ENCODE data around the gene ABCC1. TPM values are rescaled to one million over a fixed set of nuclear protein-coding genes. Genes with fewer than 3 reads are reported as not detected.
"Not testable (repeated sequence)": the region's sequence is repeated elsewhere in the genome, so short reads cannot be mapped to it uniquely, and the experiment has no call there.

Gene ABCC1
- total RNA-seq, 1 donor from 2014 or later: 16.6 TPM

DNA sequence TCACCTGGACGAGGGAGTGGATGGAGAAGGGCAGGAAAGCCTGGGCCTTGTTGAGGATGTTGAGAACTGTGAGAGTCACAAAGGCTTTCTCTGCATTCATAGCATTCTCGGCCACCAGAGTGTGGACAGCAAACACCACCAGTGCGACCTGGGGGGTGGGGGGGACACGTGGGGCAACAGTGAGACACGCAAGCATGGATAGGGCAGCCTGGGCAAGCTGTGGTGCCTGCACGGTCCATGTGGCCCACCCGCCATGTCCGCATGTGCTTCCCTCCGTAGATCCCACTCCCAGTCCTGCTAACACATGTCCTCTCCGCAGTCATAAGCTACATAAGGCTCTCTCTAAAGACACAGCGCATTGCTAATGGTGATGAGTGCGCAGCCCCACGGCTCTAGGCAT is 239.4 kb downstream of the ABCC1 start:
- no peak for DNase-seq (ENCODE audit: low spot score)
- intact Hi-C loops (cut with DNase I): no loop called here

DNA sequence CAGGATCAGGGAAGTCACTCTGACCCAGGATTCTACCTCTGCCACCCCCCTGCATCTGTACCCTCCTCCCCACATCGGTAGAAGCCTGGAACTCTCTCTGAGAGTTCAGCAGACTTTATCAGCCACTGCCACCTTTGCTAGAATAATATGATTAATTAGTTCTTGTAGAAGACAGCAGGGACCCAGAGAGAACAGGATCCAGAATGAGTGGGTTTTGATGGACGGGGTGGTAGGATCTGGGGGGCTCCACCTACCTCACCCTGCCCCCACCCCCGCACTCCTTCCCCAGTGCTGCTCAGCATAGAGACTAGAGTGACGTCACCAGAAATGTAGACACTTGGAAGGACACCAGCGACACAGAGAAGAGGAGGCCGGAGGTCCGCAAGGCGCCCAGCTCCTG is 240.4 kb downstream of the ABCC1 start:
- intact Hi-C loops (cut with DNase I): loop anchor here (10.0 kb wide), 1 partner anchor 425 kb away; no protein-coding TSS in a partner anchor
- DNase-seq (ENCODE audit: low spot score): no peak

DNA sequence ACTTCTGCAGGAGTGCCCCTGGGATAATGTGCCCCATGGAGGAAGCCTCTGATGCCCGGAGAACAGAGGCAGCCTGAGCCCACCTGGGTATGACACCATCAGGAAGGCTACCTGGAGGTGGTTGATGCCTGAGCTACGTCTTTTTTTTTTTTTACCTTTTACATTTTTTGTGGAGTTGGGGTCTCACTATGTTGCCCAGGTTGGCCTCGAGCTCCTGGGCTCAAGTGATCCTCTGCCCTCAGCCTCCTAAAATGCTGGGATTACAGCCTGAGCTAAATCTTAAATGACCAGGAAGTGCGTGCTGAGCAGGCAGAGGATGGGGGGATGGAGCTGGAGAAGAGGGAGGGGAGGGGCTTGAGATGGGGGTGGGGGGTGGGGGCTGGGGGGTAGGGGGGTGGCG is 241.1 kb downstream of the ABCC1 start:
- intact Hi-C loops (cut with DNase I): loop anchor here (10.0 kb wide), 1 partner anchor 426 kb away; no protein-coding TSS in a partner anchor
- DNase-seq (ENCODE audit: low spot score): no peak

DNA sequence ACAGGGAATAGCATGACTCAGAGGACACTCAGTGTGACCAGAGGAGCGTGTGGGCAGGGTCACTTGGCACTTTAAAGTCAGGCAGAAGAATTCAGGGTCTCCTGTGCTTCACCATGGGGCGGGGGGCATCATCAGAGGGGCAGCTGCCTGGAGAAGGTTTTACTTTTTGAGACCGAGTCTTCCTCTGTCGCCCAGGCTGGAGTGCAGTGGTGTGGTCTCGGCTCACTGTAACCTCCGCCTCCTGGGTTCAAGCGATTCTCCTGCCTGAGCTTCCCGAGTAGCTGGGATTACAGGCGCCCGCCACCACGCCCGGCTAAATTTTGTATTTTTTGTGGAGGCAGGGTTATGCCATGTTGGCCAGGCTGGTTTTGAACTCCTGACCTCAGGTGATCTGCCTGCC is 241.6 kb downstream of the ABCC1 start:
- intact Hi-C loops (cut with DNase I): loop anchor here (10.0 kb wide), 1 partner anchor 426 kb away; no protein-coding TSS in a partner anchor
- not testable (repeated sequence) for DNase-seq (ENCODE audit: low spot score)

DNA sequence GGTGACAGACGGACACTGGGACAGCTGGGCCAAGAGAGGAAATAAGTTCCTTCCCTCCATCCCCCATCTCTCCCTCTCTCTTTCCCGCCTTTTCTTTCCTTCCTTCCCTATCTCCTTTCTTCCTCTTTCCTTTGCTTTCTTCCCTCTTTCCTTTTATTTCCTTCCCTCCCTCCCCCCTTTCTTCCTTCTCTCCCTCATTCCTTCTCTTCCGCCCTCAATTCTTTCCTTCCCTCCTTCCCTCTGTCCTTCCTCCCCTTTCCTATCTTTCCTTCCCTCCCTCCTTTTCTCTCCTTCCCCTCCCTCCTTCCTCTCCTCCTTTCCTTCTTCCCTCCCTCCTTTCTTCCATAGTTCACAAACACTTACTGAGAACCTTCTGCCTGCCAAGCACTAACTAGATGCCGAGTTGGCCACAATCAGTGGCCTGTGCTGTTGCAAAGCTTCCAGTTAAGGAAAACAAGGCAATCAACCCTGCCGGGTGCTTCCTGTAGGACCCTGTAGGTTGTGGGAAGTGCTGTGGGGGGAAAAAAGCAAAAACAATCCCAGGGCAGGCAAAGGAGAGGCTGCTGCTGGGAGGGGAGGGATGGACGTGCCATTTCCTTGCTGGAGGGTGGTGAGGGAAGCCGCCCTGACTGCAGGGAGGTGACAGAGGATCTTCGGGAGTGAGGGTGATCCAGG is 242.2 kb downstream of the ABCC1 start:
- no peak for DNase-seq (ENCODE audit: low spot score)

More for the DNA sequence above, 242.2 kb downstream of the ABCC1 start:
- intact Hi-C loops (cut with DNase I): loop anchor here (10.0 kb wide), 1 partner anchor 427 kb away; no protein-coding TSS in a partner anchor

Other genes starting within 250 kb of the ABCC1 start
- 62.2 TPM for gene MYH11, start 92.6 kb upstream of the ABCC1 start, total RNA-seq
- gene CEP20, start 61.0 kb upstream of the ABCC1 start, total RNA-seq: 28.1 TPM

Measured in cardiac septum (tissue), 1 donor.